Putamen (tissue), 1 donor: ENCODE results near the gene DUSP21.
"Not testable (repeated sequence)": the region's sequence is repeated elsewhere in the genome, so short reads cannot be mapped to it uniquely, and the experiment has no call there.

Source experiments
- DNase-seq: peaks from one replicate; pipeline ENCODE4 v3.0.0-alpha.2; 2016; ENCODE audit warnings: low spot score

DUSP21 gene

GRCh38 chrX:44843753-44844152 is at the start of gene DUSP21:
Gene DUSP21, plus strand, starts transcription at chrX:44844021. Its CDS starts 112 bp downstream, at chrX:44844133.
- DNase-seq: no peak

GRCh38 chrX:44795945-44796450 is 47.8 kb upstream of the DUSP21 start:
- no peak for DNase-seq

GRCh38 chrX:44802613-44803012 is 41.2 kb upstream of the DUSP21 start:
- DNase-seq: no peak

- DNase-seq: no peak
Measured at GRCh38 chrX:44815681-44816080, 28.1 kb upstream of the DUSP21 start.

- no peak for DNase-seq
Measured at GRCh38 chrX:44816367-44816766, 27.5 kb upstream of the DUSP21 start.

- DNase-seq: no peak
Measured at GRCh38 chrX:44817029-44817428, 26.8 kb upstream of the DUSP21 start.

- DNase-seq: no peak
Measured at GRCh38 chrX:44822601-44823000, 21.2 kb upstream of the DUSP21 start.

GRCh38 chrX:44823193-44823592 is 20.6 kb upstream of the DUSP21 start:
- not testable (repeated sequence) for DNase-seq

- no peak for DNase-seq
Measured at GRCh38 chrX:44828008-44828605, 15.7 kb upstream of the DUSP21 start.

- DNase-seq: no peak
Measured at GRCh38 chrX:44829832-44830231, 14.0 kb upstream of the DUSP21 start.

- no peak for DNase-seq
Measured at GRCh38 chrX:44842550-44843317, 1.1 kb upstream of the DUSP21 start.

GRCh38 chrX:44843318-44843702 is 511 bp upstream of the DUSP21 start:
- no peak for DNase-seq

- no peak for DNase-seq
Measured at GRCh38 chrX:44844204-44844603, 383 bp downstream of the DUSP21 start.

- not testable (repeated sequence) for DNase-seq
Measured at GRCh38 chrX:44850891-44851290, 7.1 kb downstream of the DUSP21 start.

- DNase-seq: no peak
Measured at GRCh38 chrX:44871114-44871645, 27.4 kb downstream of the DUSP21 start.

- peak; percentile 4 for DNase-seq
Measured at GRCh38 chrX:44871931-44872820, 28.4 kb downstream of the DUSP21 start.

GRCh38 chrX:44872821-44873414 is 29.1 kb downstream of the DUSP21 start, which contains the start of gene KDM6A:
Gene KDM6A, plus strand, starts transcription at chrX:44873188. Its CDS starts 364 bp downstream, at chrX:44873552.
- DNase-seq: peak; percentile 94

- DNase-seq: peak; percentile 42
Measured at GRCh38 chrX:44873415-44874276, 29.8 kb downstream of the DUSP21 start.

- DNase-seq: peak; percentile 13
Measured at GRCh38 chrX:44874420-44875184, 30.8 kb downstream of the DUSP21 start.

GRCh38 chrX:44875185-44875489 is 31.3 kb downstream of the DUSP21 start:
- no peak for DNase-seq
